Tibial nerve (tissue), 4 donors: ENCODE data around the gene MOAP1. TPM values are rescaled to one million over a fixed set of nuclear protein-coding genes. Genes with fewer than 3 reads are reported as not detected.

Experiments used
- DNase-seq, 2 donors: peaks; one replicate each; pipeline ENCODE4 v3.0.0-alpha.2; 2019; ENCODE audit warnings: low spot score in 2 of 2
- H3K27ac ChIP-seq, 4 donors: fragments of 200-600 bp; sonication (generic) in 3 of 4; one replicate each; pipeline ENCODE4 v1.5.1; 2017 to 2019; ENCODE audit warnings: mild to moderate bottlenecking in 1 of 4
- H3K27me3 ChIP-seq, 2 donors: fragments of 200-600 bp; sonication (generic) in 1 of 2; one replicate each; pipeline versions ENCODE4 v1.5.1 to v1.6.0; 2017 to 2019
- H3K36me3 ChIP-seq, 3 donors: fragments of 200-600 bp; sonication (generic); one replicate each; pipeline ENCODE4 v1.5.1; 2018 to 2019
- H3K4me1 ChIP-seq, 4 donors: fragments of 200-600 bp; sonication (generic) in 3 of 4; one replicate each; pipeline ENCODE4 v1.5.1; 2017 to 2019
- H3K4me3 ChIP-seq, 4 donors: fragments of 200-600 bp; sonication (generic) in 3 of 4; one replicate each; pipeline ENCODE4 v1.5.1; 2017 to 2019; ENCODE audit warnings: mild to moderate bottlenecking in 1 of 4, moderate library complexity in 1 of 4
- H3K9me3 ChIP-seq, 4 donors: fragments of 200-600 bp; sonication (generic) in 3 of 4; one replicate each; pipeline ENCODE4 v1.5.1; 2017 to 2019
- EP300 ChIP-seq, 2 donors: sonication (generic); formaldehyde crosslinking; IDR thresholded peaks; one replicate each; pipeline ENCODE4 v1.6.1; 2017; ENCODE audit warnings: antibody characterized with exemption in 2 of 2, mild to moderate bottlenecking in 1 of 2
- POLR2A ChIP-seq, 2 donors: fragments of 450-650 bp; IDR thresholded peaks; one replicate each; pipeline ENCODE4 v1.6.1; 2017; ENCODE audit warnings: antibody characterized with exemption in 2 of 2, mild to moderate bottlenecking in 2 of 2, moderate library complexity in 2 of 2
- WGBS, 2 donors: methylation state at CpG; one replicate each; pipeline ENCODE4 v1.1.5; 2018; 5-methylcytosine and 5-hydroxymethylcytosine counted together
- total RNA-seq, 4 donors: library from RNA; depleted of rRNA; stranded (reverse); fragments of >200 nt; gene quantifications; one replicate each; pipeline ENCODE4 v1.1.0, GENCODE V29; 2016
- TF ChIP-seq, protein P1 (sequence below), 5 experiments: fragments of 200-600 bp in 3 of 5; fragments of 450-650 bp in 2 of 5; sonication (generic) in 3 of 5; IDR thresholded peaks; one replicate each; pipeline ENCODE4 v1.5.1; 2016 to 2019; ENCODE audit warnings: antibody characterized with exemption in 5 of 5, mild to moderate bottlenecking in 3 of 5, moderate library complexity in 2 of 5

MOAP1 gene
- total RNA-seq, 4 donors from 2014 or later: 21.8 to 29.3 (median 23.4) TPM

DNA sequence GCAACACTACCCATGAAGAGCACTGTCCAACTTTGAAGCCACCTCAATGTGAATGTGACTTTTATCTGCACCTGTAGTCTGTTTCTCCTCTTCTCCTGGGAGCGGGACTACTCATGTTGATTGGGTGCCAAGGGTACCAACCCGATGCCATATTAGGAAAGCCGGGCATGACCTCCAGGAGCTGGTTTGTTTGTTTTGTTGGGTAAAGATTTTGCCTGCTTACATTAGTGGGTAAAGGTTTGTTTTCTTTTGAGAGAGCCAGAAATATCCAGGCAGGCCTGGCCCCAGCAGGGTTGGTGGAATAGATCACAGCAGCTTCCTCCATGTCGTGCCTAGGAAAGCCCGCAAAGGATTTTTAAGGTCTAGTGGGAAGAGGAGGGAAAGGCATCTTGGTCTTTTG lies 49.3 kb downstream of the MOAP1 start:
- Histone ChIP-seq H3K4me1 (peaks cover 0 to 13% (median 0%) of the 10 kb centered on the region in 4 donors), H3K9me3 (no peaks in the 10 kb centered on the region), H3K27me3 (no peaks in the 10 kb centered on the region), H3K27ac (no peak overlapping the region), H3K4me3 (no peak overlapping the region), H3K36me3 (no peaks in the 10 kb centered on the region)
- DNase-seq: no peak
- TF ChIP-seq POLR2A (IDR thresholded peaks at IDR 0.05): no peak
- TF ChIP-seq, protein P1, sequence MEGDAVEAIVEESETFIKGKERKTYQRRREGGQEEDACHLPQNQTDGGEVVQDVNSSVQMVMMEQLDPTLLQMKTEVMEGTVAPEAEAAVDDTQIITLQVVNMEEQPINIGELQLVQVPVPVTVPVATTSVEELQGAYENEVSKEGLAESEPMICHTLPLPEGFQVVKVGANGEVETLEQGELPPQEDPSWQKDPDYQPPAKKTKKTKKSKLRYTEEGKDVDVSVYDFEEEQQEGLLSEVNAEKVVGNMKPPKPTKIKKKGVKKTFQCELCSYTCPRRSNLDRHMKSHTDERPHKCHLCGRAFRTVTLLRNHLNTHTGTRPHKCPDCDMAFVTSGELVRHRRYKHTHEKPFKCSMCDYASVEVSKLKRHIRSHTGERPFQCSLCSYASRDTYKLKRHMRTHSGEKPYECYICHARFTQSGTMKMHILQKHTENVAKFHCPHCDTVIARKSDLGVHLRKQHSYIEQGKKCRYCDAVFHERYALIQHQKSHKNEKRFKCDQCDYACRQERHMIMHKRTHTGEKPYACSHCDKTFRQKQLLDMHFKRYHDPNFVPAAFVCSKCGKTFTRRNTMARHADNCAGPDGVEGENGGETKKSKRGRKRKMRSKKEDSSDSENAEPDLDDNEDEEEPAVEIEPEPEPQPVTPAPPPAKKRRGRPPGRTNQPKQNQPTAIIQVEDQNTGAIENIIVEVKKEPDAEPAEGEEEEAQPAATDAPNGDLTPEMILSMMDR (IDR thresholded peaks at IDR 0.05): no peak
- no peak for TF ChIP-seq EP300 (IDR thresholded peaks at IDR 0.05)
- WGBS, 2 donors: 74 to 90% methylated on average over 5 of the region's 5 CpGs

DNA sequence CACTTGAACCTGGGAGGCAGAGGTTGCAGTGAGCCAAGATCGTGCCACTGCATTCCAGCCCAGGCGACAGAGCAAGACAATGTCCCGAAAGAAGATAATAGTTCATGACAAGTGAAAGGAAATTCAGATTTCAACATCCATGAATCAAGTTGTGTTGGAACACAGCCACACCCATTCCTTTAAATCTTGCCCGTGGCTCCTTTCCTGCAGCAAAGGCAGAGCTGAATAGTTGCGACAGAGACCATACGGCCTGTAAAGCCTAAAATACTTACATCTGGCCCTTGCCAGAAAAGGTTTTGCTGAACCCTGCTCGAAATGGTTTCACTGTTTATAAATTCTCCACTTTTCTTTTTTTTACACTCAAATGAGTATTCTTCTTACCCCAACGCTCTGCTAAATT lies 51.2 kb downstream of the MOAP1 start:
- TF ChIP-seq POLR2A (IDR thresholded peaks at IDR 0.05) (no peak), EP300 (IDR thresholded peaks at IDR 0.05) (peak in 1 of 2 donors; percentile 23)
- WGBS, 2 donors: 69 to 74% methylated on average over 8 of the region's 8 CpGs
- peaks cover 0 to 13% (median 0%) of the 10 kb centered on the region in 4 donors for H3K4me1 ChIP-seq
- no peak overlapping the region for H3K27ac ChIP-seq
- no peaks in the 10 kb centered on the region for H3K9me3 ChIP-seq
- no peaks in the 10 kb centered on the region for H3K36me3 ChIP-seq
- H3K4me3 ChIP-seq: no peak overlapping the region
- H3K27me3 ChIP-seq: no peaks in the 10 kb centered on the region
- DNase-seq: no peak

DNA sequence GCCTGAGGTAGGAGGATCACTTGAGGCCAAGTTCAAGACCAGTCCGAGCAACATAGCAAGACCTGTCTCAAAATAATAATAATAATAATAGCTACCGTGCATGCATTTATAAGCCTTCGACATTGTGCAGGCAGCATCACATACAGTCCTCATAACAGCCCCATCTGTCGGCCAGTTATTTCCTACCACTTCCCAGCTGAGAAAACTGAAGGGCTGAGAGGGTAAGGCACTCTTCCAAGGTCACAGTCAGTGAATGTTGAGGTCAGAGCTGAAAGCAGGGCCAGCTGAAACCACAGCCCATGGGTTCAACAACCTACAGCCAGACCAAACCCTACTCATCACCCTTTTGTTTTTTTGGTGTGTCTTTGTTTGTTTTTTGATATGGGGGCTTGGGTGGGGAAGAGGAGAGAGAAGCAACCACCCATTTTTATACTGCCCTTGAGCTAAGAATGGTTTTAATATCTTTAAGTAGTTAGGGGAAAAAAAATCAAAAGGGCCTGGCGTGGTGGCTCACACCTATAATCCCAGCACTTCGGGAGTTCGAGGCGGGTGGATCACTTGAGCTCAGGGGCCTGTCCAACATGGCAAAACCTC lies 52.1 kb downstream of the MOAP1 start:
- WGBS, 2 donors: 42 to 47% methylated on average over 8 of the region's 8 CpGs
- Histone ChIP-seq H3K4me1 (peaks cover 0 to 13% (median 0%) of the 10 kb centered on the region in 4 donors), H3K27me3 (no peaks in the 10 kb centered on the region), H3K4me3 (no peak overlapping the region), H3K36me3 (no peaks in the 10 kb centered on the region), H3K27ac (peak overlapping the region in 1 of 4 donors; percentile 23), H3K9me3 (no peaks in the 10 kb centered on the region)
- TF ChIP-seq POLR2A (IDR thresholded peaks at IDR 0.05): no peak
- no peak for TF ChIP-seq EP300 (IDR thresholded peaks at IDR 0.05)
- TF ChIP-seq, protein P1 (IDR thresholded peaks at IDR 0.05): peak; percentile 40 to 55 (median 50)
- peak in 1 of 2 donors; percentile 66 for DNase-seq

Other genes starting within 250 kb of the MOAP1 start
- gene ITPK1, start 69.0 kb downstream of the MOAP1 start, total RNA-seq: 100 to 1,000 TPM in 1 of 4 donors, 10 to 100 TPM in 3; 67.4 to 121 (median 92.5) TPM
- 10 to 100 TPM in 2 of 4 donors, 1 to 10 TPM in 2; 6.5 to 11.7 (median 9.3) TPM for gene LYSET, start 420 bp upstream of the MOAP1 start, total RNA-seq
- gene GON7, start 22.2 kb upstream of the MOAP1 start, total RNA-seq: 10 to 100 TPM in 3 of 4 donors, 1 to 10 TPM in 1; 7.5 to 23.4 (median 13.2) TPM
- 10 to 100 TPM; 20.2 to 40.2 (median 24.5) TPM for gene UBR7, start 22.4 kb upstream of the MOAP1 start, total RNA-seq
- gene BTBD7, start 148.1 kb upstream of the MOAP1 start, total RNA-seq: 10 to 100 TPM; 20.1 to 27.8 (median 23.2) TPM
- not detected for gene COX8C, start 162.3 kb upstream of the MOAP1 start, total RNA-seq
- 1 to 10 TPM in 1 of 4 donors, under 1 TPM in 2, not detected in 1; under 0.01 to 1.3 (median 0.21) TPM for gene UNC79, start 246.0 kb upstream of the MOAP1 start, total RNA-seq